Measurements from ENCODE around the gene PIK3C3.

The PIK3C3 gene

GRCh38 chr18:41923446-41923845 is 31.6 kb upstream of the PIK3C3 start:
- TF ChIP-seq CTCF (conservative IDR thresholded peaks at IDR 0.05) = no peak
- no peak overlapping the region for H3K27ac ChIP-seq

GRCh38 chr18:41928581-41928980 is 26.5 kb upstream of the PIK3C3 start:
- TF ChIP-seq CTCF (conservative IDR thresholded peaks at IDR 0.05) = no peak

GRCh38 chr18:41932899-41933298 is 22.1 kb upstream of the PIK3C3 start:
- H3K27ac ChIP-seq = no peak overlapping the region
- TF ChIP-seq CTCF (conservative IDR thresholded peaks at IDR 0.05) = no peak

More at GRCh38 chr18:41928581-41928980, 26.5 kb upstream of the PIK3C3 start:
- H3K27ac ChIP-seq = no peak overlapping the region

- no peak overlapping the region for H3K27ac ChIP-seq
- no peak for TF ChIP-seq CTCF (conservative IDR thresholded peaks at IDR 0.05)
Measured at GRCh38 chr18:41933778-41934177, 21.3 kb upstream of the PIK3C3 start.

- no peak overlapping the region for H3K27ac ChIP-seq
- no peak for TF ChIP-seq CTCF (conservative IDR thresholded peaks at IDR 0.05)
Measured at GRCh38 chr18:41936471-41937134, 18.4 kb upstream of the PIK3C3 start.

- H3K27ac ChIP-seq = no peak overlapping the region
- TF ChIP-seq CTCF (conservative IDR thresholded peaks at IDR 0.05) = no peak
Measured at GRCh38 chr18:41938445-41938844, 16.6 kb upstream of the PIK3C3 start.

GRCh38 chr18:41939326-41939725 is 15.7 kb upstream of the PIK3C3 start:
- TF ChIP-seq CTCF (conservative IDR thresholded peaks at IDR 0.05) = no peak

More at GRCh38 chr18:41939326-41939725, 15.7 kb upstream of the PIK3C3 start:
- no peak overlapping the region for H3K27ac ChIP-seq
